Karpas-422 (cell line): ENCODE results near the gene ENSA. TPM values are rescaled to one million over a fixed set of nuclear protein-coding genes. Genes with fewer than 3 reads are reported as not detected.
"Not testable (repeated sequence)": the region's sequence is repeated elsewhere in the genome, so short reads cannot be mapped to it uniquely, and the experiment has no call there.

Experiments
- DNase-seq: peaks from one replicate; pipeline ENCODE4 v3.0.0-alpha.2; 2015
- H2AFZ ChIP-seq: fragments of 200-600 bp; sonication (generic); 2 replicates; pipeline ENCODE4 v1.6.1; 2014; ENCODE audit warnings: antibody characterized with exemption, low read length, mixed read lengths
- H3K27ac ChIP-seq: fragments of 200-600 bp; sonication (generic); 2 replicates; pipeline ENCODE4 v1.5.1; 2014; ENCODE audit warnings: mild to moderate bottlenecking, low read length, moderate library complexity
- H3K27me3 ChIP-seq: fragments of 200-600 bp; sonication (generic); 2 replicates; pipeline ENCODE4 v1.6.1; 2014; ENCODE audit warnings: low read length, mixed read lengths
- H3K36me3 ChIP-seq: fragments of 200-600 bp; sonication (generic); 2 replicates; pipeline ENCODE4 v1.6.1; 2014; ENCODE audit warnings: low read length, mixed read lengths; ENCODE audit not compliant: insufficient read depth
- H3K4me1 ChIP-seq: fragments of 200-600 bp; sonication (generic); 2 replicates; pipeline ENCODE4 v1.6.1; 2014; ENCODE audit warnings: mild to moderate bottlenecking, low read length, mixed read lengths
- H3K4me2 ChIP-seq: fragments of 200-600 bp; sonication (generic); 2 replicates; pipeline ENCODE4 v1.6.1; 2014; ENCODE audit warnings: low read length, low read depth, mild to moderate bottlenecking; ENCODE audit not compliant: poor library complexity, severe bottlenecking
- H3K4me3 ChIP-seq: fragments of 200-600 bp; sonication (generic); 2 replicates; pipeline ENCODE4 v1.5.1; 2014; ENCODE audit warnings: mild to moderate bottlenecking, antibody characterized with exemption, low read length, mixed read lengths
- H3K79me2 ChIP-seq: fragments of 200-600 bp; sonication (generic); 2 replicates; pipeline ENCODE4 v1.6.1; 2014; ENCODE audit warnings: mild to moderate bottlenecking, low read length, mixed read lengths
- H3K9ac ChIP-seq: fragments of 200-600 bp; sonication (generic); 2 replicates; pipeline ENCODE4 v1.6.0; 2014; ENCODE audit warnings: low read length
- H3K9me2 ChIP-seq: fragments of 200-600 bp; sonication (generic), shearing (Covaris generic); replicated peaks from 2 replicates; pipeline ENCODE4 v1.6.0; 2014; ENCODE audit warnings: mild to moderate bottlenecking, low read length, moderate library complexity; ENCODE audit not compliant: insufficient read depth
- H3K9me3 ChIP-seq: fragments of 300-700, 200-600 bp; sonication (generic); 2 replicates; pipeline ENCODE4 v1.6.1; 2014; ENCODE audit warnings: low read length, mixed read lengths
- H4K20me1 ChIP-seq: fragments of 200-600 bp; sonication (generic); 2 replicates; pipeline ENCODE4 v1.6.1; 2014; ENCODE audit warnings: mild to moderate bottlenecking, antibody characterized with exemption, low read length, low read depth; ENCODE audit not compliant: insufficient read depth
- total RNA-seq: library from RNA; depleted of rRNA; stranded (reverse); fragments of >200 nt; shearing (Covaris generic); gene quantifications from 2 replicates; pipeline ENCODE4 v1.2.3, GENCODE V29; 2014; ENCODE audit warnings: low replicate concordance

ENSA gene
- total RNA-seq, 1 experiment from 2014 or later = 113 TPM

GRCh38 chr1:150576794-150577556, 52.4 kb downstream of the ENSA start:
- Histone ChIP-seq H2AFZ (no peak overlapping the region), H3K9me2 (no peaks in the 10 kb centered on the region), H4K20me1 (peaks cover 61% of the 10 kb centered on the region), H3K27ac (peak overlapping the region; percentile 93), H3K4me1 (peaks cover 66% of the 10 kb centered on the region), H3K9me3 (no peaks in the 10 kb centered on the region), H3K36me3 (peaks cover 62% of the 10 kb centered on the region), H3K79me2 (peaks cover 76% of the 10 kb centered on the region), H3K4me3 (peak overlapping the region; percentile 89), H3K9ac (peak overlapping the region; percentile 97), H3K4me2 (peak overlapping the region; percentile 97), H3K27me3 (no peaks in the 10 kb centered on the region)
- DNase-seq = no peak

DNA sequence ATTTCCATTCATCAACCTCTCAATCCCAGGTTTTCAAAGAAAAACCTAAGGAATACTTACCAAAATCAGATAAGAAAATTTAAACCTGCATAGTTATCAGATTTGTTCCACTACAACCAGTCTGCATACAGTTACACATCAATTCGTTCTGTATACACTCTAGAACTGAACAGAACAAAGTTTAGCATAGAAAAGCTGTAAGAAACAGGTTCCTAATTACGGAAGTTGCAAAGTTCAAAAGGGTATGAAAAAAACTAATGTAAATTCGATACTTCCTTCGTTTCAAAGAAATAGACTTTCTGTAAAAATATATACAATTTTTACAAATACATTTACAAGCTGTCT, 53.1 kb downstream of the ENSA start:
- Histone ChIP-seq H3K4me1 (peaks cover 67% of the 10 kb centered on the region), H2AFZ (no peak overlapping the region), H3K27me3 (no peaks in the 10 kb centered on the region), H3K36me3 (peaks cover 62% of the 10 kb centered on the region), H3K9me2 (no peaks in the 10 kb centered on the region), H3K9ac (peak overlapping the region; percentile 97), H3K27ac (peak overlapping the region; percentile 93), H4K20me1 (peaks cover 61% of the 10 kb centered on the region), H3K4me3 (peak overlapping the region; percentile 89), H3K4me2 (peak overlapping the region; percentile 97), H3K79me2 (peaks cover 74% of the 10 kb centered on the region), H3K9me3 (no peaks in the 10 kb centered on the region)
- no peak for DNase-seq

DNA sequence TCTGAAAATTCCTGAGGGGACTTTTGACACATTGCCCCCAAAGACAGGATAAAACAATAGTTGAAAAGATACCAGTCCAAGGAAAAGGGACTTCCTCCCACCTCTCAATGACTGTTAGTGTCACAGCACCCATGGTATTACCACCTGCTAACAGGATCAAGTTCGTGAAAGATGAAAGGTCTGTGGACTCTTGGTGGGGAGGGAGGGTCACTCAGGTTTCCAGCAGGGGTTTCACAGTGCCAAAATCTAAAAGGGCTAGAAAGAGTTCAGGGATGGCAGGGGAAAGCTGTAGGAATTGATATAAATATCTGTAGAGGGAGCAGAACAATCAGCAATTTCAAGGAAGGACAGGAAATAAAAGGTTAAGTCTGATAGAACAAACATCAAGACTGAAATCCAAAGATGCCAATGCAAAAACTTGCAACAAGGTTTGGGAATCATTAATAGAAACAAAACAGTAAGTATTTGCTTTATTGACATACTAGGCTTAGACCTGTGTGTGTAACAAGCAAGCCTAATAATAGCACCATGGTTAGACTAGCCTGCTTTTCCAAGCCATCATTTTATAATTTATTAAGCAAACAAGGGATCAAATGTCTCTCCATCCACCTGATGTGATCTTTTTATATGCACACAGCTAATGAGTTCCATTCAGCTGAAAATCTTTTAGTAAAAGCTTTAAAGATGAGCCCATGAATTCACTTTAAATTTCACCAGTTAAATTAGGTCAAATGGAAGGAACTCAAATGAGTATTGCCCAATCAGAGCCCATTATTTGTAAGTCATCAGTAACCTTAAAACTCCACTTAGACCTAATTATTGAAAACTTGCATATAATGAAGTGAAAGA, 53.7 kb downstream of the ENSA start:
- Histone ChIP-seq H3K4me1 (peaks cover 68% of the 10 kb centered on the region), H4K20me1 (peaks cover 61% of the 10 kb centered on the region), H3K36me3 (peaks cover 62% of the 10 kb centered on the region), H3K9ac (peak overlapping the region; percentile 97), H3K27ac (peak overlapping the region; percentile 93), H3K4me3 (peak overlapping the region; percentile 89), H3K79me2 (peaks cover 70% of the 10 kb centered on the region), H2AFZ (no peak overlapping the region), H3K9me2 (no peaks in the 10 kb centered on the region), H3K9me3 (no peaks in the 10 kb centered on the region), H3K27me3 (no peaks in the 10 kb centered on the region), H3K4me2 (peak overlapping the region; percentile 97)
- DNase-seq = no peak

DNA sequence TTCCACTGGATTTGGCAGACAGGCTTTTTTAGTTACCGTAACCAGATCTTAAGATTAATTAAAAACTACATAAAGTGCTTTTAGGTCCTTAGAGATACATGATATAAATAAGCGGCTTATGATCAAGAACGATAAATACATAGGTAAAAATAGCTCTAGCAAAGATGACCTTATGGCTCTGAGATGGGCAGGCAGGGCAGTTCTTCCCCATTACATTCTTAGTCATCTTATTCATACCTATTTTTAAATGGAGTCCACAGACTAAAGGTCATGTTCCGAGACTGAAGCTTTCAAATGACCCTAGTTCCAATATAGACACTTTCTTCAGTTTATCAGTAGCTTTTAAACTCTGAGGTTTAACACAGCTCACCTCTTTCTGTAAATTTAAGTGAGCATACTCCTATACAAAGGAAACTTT, 54.3 kb downstream of the ENSA start:
- peak overlapping the region; percentile 89 for H3K4me3 ChIP-seq
- no peaks in the 10 kb centered on the region for H3K9me3 ChIP-seq
- peak overlapping the region; percentile 97 for H3K4me2 ChIP-seq
- no peaks in the 10 kb centered on the region for H3K9me2 ChIP-seq
- H3K27me3 ChIP-seq = no peaks in the 10 kb centered on the region
- peak overlapping the region; percentile 93 for H3K27ac ChIP-seq
- H3K9ac ChIP-seq = peak overlapping the region; percentile 97
- peaks cover 69% of the 10 kb centered on the region for H3K4me1 ChIP-seq
- H3K36me3 ChIP-seq = peaks cover 62% of the 10 kb centered on the region
- DNase-seq = no peak
- peaks cover 64% of the 10 kb centered on the region for H3K79me2 ChIP-seq
- peaks cover 61% of the 10 kb centered on the region for H4K20me1 ChIP-seq
- H2AFZ ChIP-seq = no peak overlapping the region

DNA sequence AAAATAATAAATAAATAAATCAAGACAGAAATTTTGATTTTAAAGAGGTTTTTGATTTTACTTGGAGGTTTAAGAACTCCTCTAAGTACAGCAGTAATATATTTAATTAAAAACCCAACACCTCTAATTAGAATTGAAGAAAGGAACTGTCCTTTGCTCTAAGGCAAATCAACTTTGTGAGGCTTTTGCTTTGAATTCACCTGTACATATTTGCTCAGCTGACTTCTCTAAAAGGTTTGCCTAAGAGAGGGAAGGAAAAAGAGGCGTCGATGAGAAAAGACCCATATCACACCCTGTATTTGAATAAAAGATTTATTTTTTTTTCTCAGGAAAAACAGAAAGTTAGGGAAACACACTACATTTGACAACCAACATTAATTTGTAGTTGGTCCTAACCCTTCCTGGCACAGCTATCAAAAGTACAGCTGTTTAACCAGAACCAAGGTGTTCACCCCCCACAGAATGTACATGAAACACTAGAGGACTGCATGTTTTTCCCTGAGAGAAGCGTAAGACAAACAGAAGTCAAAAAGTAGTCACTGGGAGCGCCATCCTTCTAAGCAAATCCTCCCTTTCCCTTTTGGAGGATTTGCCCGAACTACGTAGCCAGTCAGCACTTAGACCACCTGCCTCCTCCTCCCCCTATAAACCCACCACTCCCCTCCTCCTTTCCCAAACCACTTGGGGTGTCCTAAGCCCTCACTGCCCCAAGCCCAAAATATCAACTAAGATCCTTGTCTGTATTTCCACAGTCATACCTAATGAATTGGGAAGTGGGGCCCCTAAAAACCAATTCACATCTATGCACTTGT, 54.9 kb downstream of the ENSA start:
- no peaks in the 10 kb centered on the region for H3K9me2 ChIP-seq
- peaks cover 60% of the 10 kb centered on the region for H3K79me2 ChIP-seq
- H3K4me3 ChIP-seq = peak overlapping the region; percentile 89
- H3K36me3 ChIP-seq = peaks cover 62% of the 10 kb centered on the region
- DNase-seq = no peak
- H3K9me3 ChIP-seq = no peaks in the 10 kb centered on the region
- H3K9ac ChIP-seq = peak overlapping the region; percentile 22; the same call in 1 of the 2 replicates
- H3K4me2 ChIP-seq = peak overlapping the region; percentile 97
- peaks cover 73% of the 10 kb centered on the region for H3K4me1 ChIP-seq
- peak overlapping the region; percentile 93 for H3K27ac ChIP-seq
- peaks cover 61% of the 10 kb centered on the region for H4K20me1 ChIP-seq
- H3K27me3 ChIP-seq = no peaks in the 10 kb centered on the region
- H2AFZ ChIP-seq = no peak overlapping the region

DNA sequence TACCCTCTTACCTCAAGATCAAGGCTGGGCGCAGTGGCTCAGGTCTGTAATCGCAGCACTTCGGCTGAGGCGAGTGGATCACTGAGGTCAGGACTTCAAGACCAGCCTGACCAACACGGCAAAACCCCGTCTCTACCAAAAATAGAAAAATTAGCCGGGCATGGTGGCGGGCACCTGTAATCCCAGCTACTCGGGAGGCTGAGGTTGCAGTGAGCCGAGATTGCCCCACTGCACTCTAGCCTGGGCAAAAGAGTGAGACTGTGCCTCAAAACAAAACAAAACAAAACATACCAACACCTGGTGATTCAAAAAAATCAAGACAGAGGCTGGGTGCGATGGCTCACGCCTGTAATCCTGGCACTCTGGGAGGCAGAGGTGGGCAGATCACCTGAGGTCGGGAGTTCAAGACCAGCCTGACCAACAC, 55.8 kb downstream of the ENSA start:
- DNase-seq, H3K9me3 ChIP-seq, H3K9me2 ChIP-seq, H2AFZ ChIP-seq, H3K27me3 ChIP-seq: not testable (repeated sequence)
- peak overlapping the region; percentile 93 for H3K27ac ChIP-seq
- peak overlapping the region; percentile 9; the same call in 1 of the 2 replicates for H3K4me3 ChIP-seq
- H3K36me3 ChIP-seq = peaks cover 58% of the 10 kb centered on the region
- H3K4me2 ChIP-seq = peak overlapping the region; percentile 97
- peaks cover 54% of the 10 kb centered on the region for H4K20me1 ChIP-seq
- H3K79me2 ChIP-seq = peaks cover 53% of the 10 kb centered on the region
- peaks cover 81% of the 10 kb centered on the region for H3K4me1 ChIP-seq
- peak overlapping the region; percentile 5; the same call in 1 of the 2 replicates for H3K9ac ChIP-seq

DNA sequence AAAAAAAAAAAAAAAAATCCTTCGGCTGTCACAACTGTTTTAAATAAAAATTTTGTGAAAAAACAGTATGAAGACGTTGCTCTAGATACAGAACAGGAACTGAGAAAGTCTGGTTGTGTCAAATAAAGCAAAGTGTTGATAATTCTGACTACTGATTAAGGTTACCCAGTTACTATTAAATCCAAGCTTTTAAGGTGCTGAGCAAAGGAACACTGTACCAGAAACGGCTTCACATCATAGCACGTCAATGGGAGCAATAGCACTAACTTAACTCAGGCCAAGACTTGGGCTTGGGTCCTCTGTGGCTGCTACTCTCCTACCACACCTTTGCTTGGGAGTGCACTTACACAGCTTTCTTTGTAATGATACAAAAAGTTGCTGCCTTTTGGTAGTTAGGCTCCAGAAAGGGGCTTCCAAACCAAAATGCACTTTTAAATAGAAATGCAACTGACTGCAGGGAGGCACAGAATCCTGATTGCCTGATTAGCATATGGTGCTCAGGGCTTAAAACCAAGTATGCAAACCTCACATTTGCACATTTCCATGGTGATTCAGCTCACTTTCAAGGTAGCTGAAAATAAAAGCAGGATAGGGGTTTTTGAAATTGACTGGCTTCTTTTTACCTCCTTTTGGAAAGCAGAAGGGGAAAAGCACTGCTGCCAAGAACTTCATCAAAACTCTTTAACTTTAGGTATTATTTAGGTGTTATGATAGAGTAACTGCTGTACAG, 56.3 kb downstream of the ENSA start:
- Histone ChIP-seq H3K9ac (peak overlapping the region; percentile 22), H3K79me2 (peaks cover 47% of the 10 kb centered on the region), H3K36me3 (peaks cover 52% of the 10 kb centered on the region), H3K27me3 (no peaks in the 10 kb centered on the region), H4K20me1 (peaks cover 48% of the 10 kb centered on the region), H3K4me2 (peak overlapping the region; percentile 97), H3K27ac (peak overlapping the region; percentile 93), H3K4me1 (peaks cover 86% of the 10 kb centered on the region), H2AFZ (no peak overlapping the region), H3K9me2 (no peaks in the 10 kb centered on the region), H3K9me3 (no peaks in the 10 kb centered on the region), H3K4me3 (peak overlapping the region; percentile 9; the same call in 1 of the 2 replicates)
- DNase-seq = peak; percentile 76
